HL-60 (cell line): ENCODE results near the gene MBD4.
"Not testable (repeated sequence)": the region's sequence is repeated elsewhere in the genome, so short reads cannot be mapped to it uniquely, and the experiment has no call there.

ENCODE experiments used
- DNase-seq, 2 experiments: peaks; one replicate each; pipeline ENCODE4 v3.0.0-alpha.2; 2010 to 2020; ENCODE audit warnings: low read depth in 1 of 2, low spot score in 1 of 2
- H3K27ac ChIP-seq: fragments of 250-450 bp; sonication (Bioruptor Pico); replicated peaks from 2 replicates; pipeline ENCODE4 v1.5.1; 2020; ENCODE audit warnings: mild to moderate bottlenecking, moderate library complexity
- H3K27me3 ChIP-seq: fragments of 250-450 bp; sonication (Bioruptor Pico); 2 replicates; pipeline ENCODE4 v1.5.1; 2021; ENCODE audit warnings: mild to moderate bottlenecking, moderate library complexity; ENCODE audit not compliant: insufficient read depth, poor library complexity, severe bottlenecking
- H3K4me3 ChIP-seq: replicated peaks from 2 replicates; pipeline ENCODE4 v1.5.1; 2011; ENCODE audit warnings: mild to moderate bottlenecking, control low read depth, low read length; ENCODE audit not compliant: insufficient read depth
- CTCF ChIP-seq: IDR thresholded peaks from one replicate; pipeline ENCODE4 v1.5.1; 2011; ENCODE audit warnings: low read length, control low read depth, inconsistent platforms; ENCODE audit not compliant: insufficient read depth
- GABPA ChIP-seq: IDR thresholded peaks from 2 replicates; pipeline ENCODE4 v1.6.1; 2012; ENCODE audit warnings: low read depth
- POLR2AphosphoS5 ChIP-seq: IDR thresholded peaks from 2 replicates; pipeline ENCODE4 v1.6.1; 2012; ENCODE audit warnings: low read depth
- REST ChIP-seq: IDR thresholded peaks from 2 replicates; pipeline ENCODE4 v1.6.1; 2012; ENCODE audit warnings: low read depth; ENCODE audit not compliant: insufficient replicate concordance
- SPI1 ChIP-seq: IDR thresholded peaks from 2 replicates; pipeline ENCODE4 v1.6.1; 2012; ENCODE audit warnings: low read depth, mild to moderate bottlenecking, borderline replicate concordance

Gene MBD4

GRCh38 chr3:129485721-129486663 is 46.2 kb upstream of the MBD4 start:
- TF ChIP-seq GABPA (no peak), REST (no peak), POLR2AphosphoS5 (no peak), CTCF (no peak), SPI1 (no peak)
- H3K4me3 ChIP-seq = no peak overlapping the region
- no peak overlapping the region for H3K27ac ChIP-seq
- no peaks in the 10 kb centered on the region for H3K27me3 ChIP-seq
- no peak for DNase-seq

- H3K4me3 ChIP-seq, DNase-seq, H3K27me3 ChIP-seq, H3K27ac ChIP-seq: not testable (repeated sequence)
Observed at GRCh38 chr3:129485146-129485545, 45.4 kb upstream of the MBD4 start.

GRCh38 chr3:129483870-129484269 is 44.1 kb upstream of the MBD4 start:
- TF ChIP-seq POLR2AphosphoS5 = no peak
- TF ChIP-seq REST = no peak
- TF ChIP-seq GABPA = no peak
- no peak for TF ChIP-seq CTCF
- TF ChIP-seq SPI1 = no peak
- no peak overlapping the region for H3K4me3 ChIP-seq
- no peak overlapping the region for H3K27ac ChIP-seq
- no peak for DNase-seq
- no peaks in the 10 kb centered on the region for H3K27me3 ChIP-seq

- TF ChIP-seq SPI1 = no peak
- TF ChIP-seq CTCF = no peak
- TF ChIP-seq REST = no peak
- no peak for TF ChIP-seq GABPA
- TF ChIP-seq POLR2AphosphoS5 = no peak
- DNase-seq = no peak
Observed at GRCh38 chr3:129482721-129483120, 43.0 kb upstream of the MBD4 start.

More at GRCh38 chr3:129482721-129483120, 43.0 kb upstream of the MBD4 start:
- Histone ChIP-seq H3K27ac (no peak overlapping the region), H3K27me3 (no peaks in the 10 kb centered on the region), H3K4me3 (no peak overlapping the region)
